HepG2 (cell line): Measurements from ENCODE around the gene GTF2B. TPM values are rescaled to one million over a fixed set of nuclear protein-coding genes. Genes with fewer than 3 reads are reported as not detected.

Source experiments
- ATF3 ChIP-seq: sonication (generic); formaldehyde crosslinking; IDR thresholded peaks from 2 replicates; pipeline ENCODE4 v1.4.0; 2020; ENCODE audit warnings: missing genetic modification reagents
- CBFB ChIP-seq: sonication (generic); formaldehyde crosslinking; IDR thresholded peaks from 2 replicates; pipeline ENCODE4 v1.4.0; 2020; ENCODE audit warnings: missing genetic modification reagents
- CEBPB ChIP-seq: IDR thresholded peaks from 2 replicates; pipeline ENCODE4 v1.6.1; 2011; ENCODE audit warnings: low read depth, low read length, improper control_type of control experiment, borderline replicate concordance
- ETS1 ChIP-seq: sonication (generic); formaldehyde crosslinking; IDR thresholded peaks from 2 replicates; pipeline ENCODE4 v1.4.0; 2020; ENCODE audit warnings: missing genetic modification reagents
- KMT2A ChIP-seq: sonication (generic); formaldehyde crosslinking; IDR thresholded peaks from 2 replicates; pipeline ENCODE4 v1.4.0; 2020; ENCODE audit warnings: missing genetic modification reagents
- MED8 ChIP-seq: sonication (generic); formaldehyde crosslinking; IDR thresholded peaks from 2 replicates; pipeline ENCODE4 v1.8.1; 2023; ENCODE audit warnings: mild to moderate bottlenecking, missing genetic modification reagents; ENCODE audit not compliant: insufficient replicate concordance
- NFAT5 ChIP-seq: sonication (generic); formaldehyde crosslinking; IDR thresholded peaks from 2 replicates; pipeline ENCODE4 v1.4.0; 2020; ENCODE audit warnings: missing genetic modification reagents
- NR0B2 ChIP-seq: sonication (generic); formaldehyde crosslinking; IDR thresholded peaks from 2 replicates; pipeline ENCODE4 v1.4.0; 2020; ENCODE audit warnings: mild to moderate bottlenecking, missing genetic modification reagents
- NR2C2 ChIP-seq: sonication (generic); formaldehyde crosslinking; IDR thresholded peaks from 2 replicates; pipeline ENCODE4 v1.4.0; 2020; ENCODE audit warnings: missing genetic modification reagents, mild to moderate bottlenecking, moderate library complexity, borderline replicate concordance
- PAWR ChIP-seq: sonication (generic); formaldehyde crosslinking; IDR thresholded peaks from 2 replicates; pipeline ENCODE4 v1.4.0; 2020; ENCODE audit warnings: missing genetic modification reagents, mild to moderate bottlenecking, borderline replicate concordance
- RXRA ChIP-seq: sonication (generic); formaldehyde crosslinking; IDR thresholded peaks from 2 replicates; pipeline ENCODE4 v1.5.1; 2020; ENCODE audit warnings: missing genetic modification reagents
- XBP1 ChIP-seq: sonication (generic); formaldehyde crosslinking; IDR thresholded peaks from 2 replicates; pipeline ENCODE4 v1.5.0; 2020; ENCODE audit warnings: missing genetic modification reagents
- ZBTB1 ChIP-seq: sonication (generic); formaldehyde crosslinking; IDR thresholded peaks from 2 replicates; pipeline ENCODE4 v1.4.0; 2020; ENCODE audit warnings: missing genetic modification reagents, borderline replicate concordance
- ZBTB14 ChIP-seq: sonication (generic); formaldehyde crosslinking; IDR thresholded peaks from 2 replicates; pipeline ENCODE4 v1.4.0; 2020; ENCODE audit warnings: missing genetic modification reagents
- ZBTB42 ChIP-seq: sonication (generic); formaldehyde crosslinking; IDR thresholded peaks from 2 replicates; pipeline ENCODE4 v1.5.0; 2020; ENCODE audit warnings: mild to moderate bottlenecking, missing genetic modification reagents
- ZNF10 ChIP-seq: sonication (generic); formaldehyde crosslinking; IDR thresholded peaks from 2 replicates; pipeline ENCODE4 v1.4.0; 2020; ENCODE audit warnings: mild to moderate bottlenecking, low read depth, missing genetic modification reagents, borderline replicate concordance
- ZNF326 ChIP-seq: sonication (generic); formaldehyde crosslinking; IDR thresholded peaks from 2 replicates; pipeline ENCODE4 v1.4.0; 2020; ENCODE audit warnings: missing genetic modification reagents, borderline replicate concordance
- ZNF337 ChIP-seq: sonication (generic); formaldehyde crosslinking; IDR thresholded peaks from 2 replicates; pipeline ENCODE4 v1.5.1; 2020; ENCODE audit warnings: missing genetic modification reagents, low read depth, mild to moderate bottlenecking, borderline replicate concordance
- ZNF598 ChIP-seq: sonication (generic); formaldehyde crosslinking; IDR thresholded peaks from 2 replicates; pipeline ENCODE4 v1.5.1; 2020; ENCODE audit warnings: mild to moderate bottlenecking, missing genetic modification reagents, borderline replicate concordance
- ZNF773 ChIP-seq: sonication (generic); formaldehyde crosslinking; IDR thresholded peaks from 2 replicates; pipeline ENCODE4 v1.4.0; 2020; ENCODE audit warnings: missing genetic modification reagents, borderline replicate concordance
- ZNF879 ChIP-seq: sonication (generic); formaldehyde crosslinking; IDR thresholded peaks from 2 replicates; pipeline ENCODE4 v1.8.1; 2023; ENCODE audit warnings: missing genetic modification reagents
- polyA plus RNA-seq, 8 experiments: library from polyadenylated mRNA; depleted of rRNA in 3 of 8; stranded (reverse) in 7 of 8; unstranded in 1 of 8; fragments of >200 nt; fragmentation: Illumina TruSeq in 4 of 8; extraction: Trizol in 4 of 8; gene quantifications; 2 replicates each; pipeline versions ENCODE4 v1.2.1 to v1.2.3, GENCODE V29; 2011 to 2016; ENCODE audit warnings: low read depth in 4 of 8, missing spikeins in 1 of 8, mixed read lengths in 1 of 8; ENCODE audit not compliant: insufficient read depth in 1 of 8
- total RNA-seq, 5 experiments: library from RNA; depleted of rRNA; stranded (reverse); fragments of >200 nt; fragmentation: Illumina TruSeq; extraction: Trizol; gene quantifications; 2 replicates each; pipeline ENCODE4 v1.2.3, GENCODE V29; 2016; ENCODE audit warnings: low read depth in 1 of 5

The GTF2B gene
- total and polyA plus RNA-seq, 2 of the 13 experiments (the other 11 are each of a cell fraction or from before 2014, with no cell fraction given) = 31.5 to 43.4 TPM

- TF ChIP-seq ZNF773 (CRISPR knock-in tag) = no peak
- no peak for TF ChIP-seq ZNF326 (CRISPR knock-in tag)
- TF ChIP-seq ZNF879 = no peak
- no peak for TF ChIP-seq ZBTB42 (CRISPR knock-in tag)
- TF ChIP-seq ZNF10 = no peak
- TF ChIP-seq RXRA (CRISPR knock-in tag) = peak; percentile 69
- peak; percentile 39 for TF ChIP-seq MED8
- peak; percentile 80 for TF ChIP-seq CBFB (CRISPR knock-in tag)
- TF ChIP-seq CEBPB = no peak
- no peak for TF ChIP-seq ETS1 (CRISPR knock-in tag)
- TF ChIP-seq NR0B2 (CRISPR knock-in tag) = peak; percentile 85
- TF ChIP-seq XBP1 (CRISPR knock-in tag) = no peak
- peak; percentile 94 for TF ChIP-seq KMT2A
- TF ChIP-seq NFAT5 (CRISPR knock-in tag) = 0 out of 2 replicates have a peak, but pooled peaks have one; percentile 46
- 0 out of 2 replicates have a peak, but pooled peaks have one; percentile 36 for TF ChIP-seq PAWR
- no peak for TF ChIP-seq ZBTB14 (CRISPR knock-in tag)
- TF ChIP-seq ZNF598 = peak; percentile 88
- no peak for TF ChIP-seq ZNF337
- TF ChIP-seq NR2C2 (CRISPR knock-in tag) = peak; percentile 44; the same call in 1 of the 2 replicates
- TF ChIP-seq ATF3 (CRISPR knock-in tag) = peak; percentile 53; the same call in 1 of the 2 replicates
- no peak for TF ChIP-seq ZBTB1
Observed at GRCh38 chr1:88891318-88891950, at the start of gene GTF2B (continued).
